HepG2 (cell line): ENCODE results near the gene RPS8. TPM values are rescaled to one million over a fixed set of nuclear protein-coding genes. Genes with fewer than 3 reads are reported as not detected.
A peak's percentile ranks its signal among the peaks of the same experiment; 100 is the strongest.

Source experiments
- ARID4A ChIP-seq: sonication (generic); formaldehyde crosslinking; IDR thresholded peaks from 2 replicates; pipeline ENCODE4 v1.5.0; 2020; ENCODE audit warnings: mild to moderate bottlenecking, missing genetic modification reagents, borderline replicate concordance
- ELF3 ChIP-seq: IDR thresholded peaks from 2 replicates; pipeline ENCODE4 v1.6.1; 2016; ENCODE audit warnings: missing genetic modification reagents, missing compliant biosample characterization
- FOXK1 ChIP-seq: sonication (generic); formaldehyde crosslinking; IDR thresholded peaks from 2 replicates; pipeline ENCODE4 v1.4.0; 2020; ENCODE audit warnings: low read depth, missing genetic modification reagents, borderline replicate concordance
- GLI4 ChIP-seq: sonication (generic); formaldehyde crosslinking; IDR thresholded peaks from 2 replicates; pipeline ENCODE4 v1.5.1; 2020; ENCODE audit warnings: missing genetic modification reagents, mild to moderate bottlenecking, moderate library complexity, borderline replicate concordance
- MLLT10 ChIP-seq: sonication (generic); formaldehyde crosslinking; IDR thresholded peaks from 2 replicates; pipeline ENCODE4 v1.4.0; 2020; ENCODE audit warnings: missing genetic modification reagents
- NBN ChIP-seq: fragments of 450-650 bp; conservative IDR thresholded peaks from 2 replicates; pipeline ENCODE4 v1.6.1; 2017
- SAFB2 ChIP-seq: sonication (generic); formaldehyde crosslinking; IDR thresholded peaks from 2 replicates; pipeline ENCODE4 v1.5.1; 2020; ENCODE audit warnings: missing genetic modification reagents, low read depth, mild to moderate bottlenecking, borderline replicate concordance
- SKI ChIP-seq: fragments of 450-650 bp; IDR thresholded peaks from one replicate; pipeline ENCODE4 v1.6.1; 2018; ENCODE audit warnings: mild to moderate bottlenecking; ENCODE audit not compliant: partially characterized antibody
- SRSF1 ChIP-seq: fragments of 200-400 bp; formaldehyde crosslinking; optimal IDR thresholded peaks from 2 replicates; pipeline ENCODE3; 2017; ENCODE audit warnings: mild to moderate bottlenecking, low read depth, low read length, moderate library complexity
- WIZ ChIP-seq: sonication (generic); formaldehyde crosslinking; IDR thresholded peaks from 2 replicates; pipeline ENCODE4 v1.5.1; 2020; ENCODE audit warnings: mild to moderate bottlenecking, missing genetic modification reagents
- ZNF326 ChIP-seq: sonication (generic); formaldehyde crosslinking; IDR thresholded peaks from 2 replicates; pipeline ENCODE4 v1.4.0; 2020; ENCODE audit warnings: missing genetic modification reagents, borderline replicate concordance
- ZNF44 ChIP-seq: sonication (generic); formaldehyde crosslinking; IDR thresholded peaks from 2 replicates; pipeline ENCODE4 v1.5.1; 2020; ENCODE audit warnings: mild to moderate bottlenecking, missing genetic modification reagents
- ZNF501 ChIP-seq: sonication (generic); formaldehyde crosslinking; IDR thresholded peaks from 2 replicates; pipeline ENCODE4 v1.5.1; 2020; ENCODE audit warnings: mild to moderate bottlenecking, moderate library complexity, missing genetic modification reagents
- ZNF512B ChIP-seq: sonication (generic); formaldehyde crosslinking; IDR thresholded peaks from 2 replicates; pipeline ENCODE4 v1.5.1; 2020; ENCODE audit warnings: missing genetic modification reagents, mild to moderate bottlenecking, borderline replicate concordance
- ZNF570 ChIP-seq: sonication (generic); formaldehyde crosslinking; IDR thresholded peaks from 2 replicates; pipeline ENCODE4 v1.4.0; 2020; ENCODE audit warnings: mild to moderate bottlenecking, missing genetic modification reagents, borderline replicate concordance
- ZNF605 ChIP-seq: sonication (generic); formaldehyde crosslinking; IDR thresholded peaks from 2 replicates; pipeline ENCODE4 v1.8.0; 2022; ENCODE audit warnings: mild to moderate bottlenecking, missing genetic modification reagents
- ZNF687 ChIP-seq: sonication (generic); formaldehyde crosslinking; IDR thresholded peaks from 2 replicates; pipeline ENCODE4 v1.5.1; 2020; ENCODE audit warnings: mild to moderate bottlenecking, missing genetic modification reagents, moderate library complexity
- ZNF737 ChIP-seq: sonication (generic); formaldehyde crosslinking; IDR thresholded peaks from 2 replicates; pipeline ENCODE4 v1.5.0; 2020; ENCODE audit warnings: missing genetic modification reagents, mild to moderate bottlenecking, borderline replicate concordance
- polyA plus RNA-seq, 8 experiments: library from polyadenylated mRNA; depleted of rRNA in 3 of 8; stranded (reverse) in 7 of 8; unstranded in 1 of 8; fragments of >200 nt; fragmentation: Illumina TruSeq in 4 of 8; extraction: Trizol in 4 of 8; gene quantifications; 2 replicates each; pipeline versions ENCODE4 v1.2.1 to v1.2.3, GENCODE V29; 2011 to 2016; ENCODE audit warnings: low read depth in 4 of 8, missing spikeins in 1 of 8, mixed read lengths in 1 of 8; ENCODE audit not compliant: insufficient read depth in 1 of 8
- total RNA-seq, 5 experiments: library from RNA; depleted of rRNA; stranded (reverse); fragments of >200 nt; fragmentation: Illumina TruSeq; extraction: Trizol; gene quantifications; 2 replicates each; pipeline ENCODE4 v1.2.3, GENCODE V29; 2016; ENCODE audit warnings: low read depth in 1 of 5

The RPS8 gene
- total and polyA plus RNA-seq, 2 of the 13 experiments (the other 11 are each of a cell fraction or from before 2014, with no cell fraction given): 2,628 to 2,822 TPM

- TF ChIP-seq WIZ (CRISPR knock-in tag) (peak; percentile 73; the same call in 1 of the 2 replicates), ARID4A (CRISPR knock-in tag) (0 out of 2 replicates have a peak, but pooled peaks have one; percentile 13), NBN (no peak), ZNF44 (CRISPR knock-in tag) (0 out of 2 replicates have a peak, but pooled peaks have one; percentile 62), ZNF570 (CRISPR knock-in tag) (no peak), GLI4 (CRISPR knock-in tag) (no peak), SKI (peak; percentile 34), FOXK1 (CRISPR knock-in tag) (0 out of 2 replicates have a peak, but pooled peaks have one; percentile 18), ZNF326 (CRISPR knock-in tag) (no peak), SAFB2 (peak; percentile 52; the same call in 1 of the 2 replicates), SRSF1 (peak; percentile 89), ZNF605 (CRISPR knock-in tag) (0 out of 2 replicates have a peak, but pooled peaks have one; percentile 24), MLLT10 (CRISPR knock-in tag) (no peak), ZNF737 (CRISPR knock-in tag) (no peak), ZNF512B (no peak), ELF3 (CRISPR knock-in tag) (peak; percentile 77; the same call in 1 of the 2 replicates), ZNF501 (peak; percentile 78; the same call in 1 of the 2 replicates), ZNF687 (CRISPR knock-in tag) (peak; percentile 92)
Measured at GRCh38 chr1:44786138-44786840, 10.9 kb downstream of the RPS8 start (continued).
